GM19240 (cell line): Measurements from ENCODE around the gene PLA2G2C.

Source experiments
- DNase-seq: peaks from one replicate; pipeline ENCODE4 v3.0.0; 2011; ENCODE audit warnings: low spot score; ENCODE audit not compliant: insufficient read length

The PLA2G2C gene

DNA sequence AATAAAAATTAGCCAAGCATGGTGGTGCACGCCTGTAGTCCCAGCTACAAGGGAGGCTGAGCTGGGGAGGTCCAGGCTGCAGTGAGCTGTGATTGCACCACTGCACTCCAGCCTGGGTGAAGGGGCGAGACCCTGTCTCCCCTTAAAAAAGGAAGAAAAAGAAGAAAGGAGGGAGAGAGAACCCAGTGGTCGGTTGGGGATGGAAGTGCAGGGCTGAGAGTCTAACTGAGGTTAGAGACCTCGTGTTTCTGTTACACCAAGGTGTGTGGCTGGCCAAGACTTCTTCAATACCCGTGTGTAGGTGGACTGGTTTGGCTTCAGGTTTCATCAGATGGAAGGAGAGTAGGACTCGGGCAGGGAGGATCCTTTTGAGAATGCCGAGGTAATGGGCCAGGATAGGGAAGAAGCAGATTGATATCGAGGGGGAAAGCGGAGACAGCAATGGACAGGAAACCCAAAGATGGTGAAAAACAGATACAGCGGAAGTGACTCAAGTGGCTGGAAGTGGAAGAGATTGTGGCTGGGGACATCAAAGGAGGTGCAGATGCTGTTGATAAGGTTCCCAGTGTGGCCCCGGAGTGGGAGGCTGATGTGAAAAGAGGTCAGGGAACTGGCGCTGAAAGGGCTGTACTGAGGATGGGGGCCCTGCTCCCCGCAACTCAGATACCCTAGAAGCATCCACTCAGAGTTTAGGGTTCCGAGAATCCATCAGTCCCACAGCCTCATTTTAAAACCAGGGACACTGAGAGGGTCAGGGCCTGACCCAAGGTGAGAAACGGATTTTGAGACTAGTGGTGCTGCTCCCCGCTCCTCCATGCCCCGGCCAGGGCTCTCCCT lies 1.1 kb downstream of the PLA2G2C start:
- no peak for DNase-seq

DNA sequence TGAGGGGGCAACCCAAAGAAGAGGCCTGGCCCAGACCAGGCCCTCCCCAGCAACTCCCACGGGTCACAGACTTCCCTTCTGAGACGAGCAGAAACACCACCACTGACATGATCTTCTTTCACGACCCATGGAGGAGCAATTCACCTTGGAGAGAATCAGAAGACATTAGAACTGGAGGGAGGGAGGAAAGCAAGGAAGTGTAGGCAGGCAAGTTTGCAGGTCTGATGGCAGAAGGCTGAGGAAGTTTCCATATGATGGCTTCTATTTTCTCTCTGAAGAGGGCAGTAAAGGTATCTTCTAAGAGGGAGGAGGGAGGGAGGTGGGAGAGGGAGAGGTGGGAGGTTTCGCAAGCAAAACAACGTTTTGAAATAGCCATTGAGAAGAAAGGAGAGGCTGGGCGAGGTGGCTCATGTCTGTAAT lies 1.8 kb downstream of the PLA2G2C start:
- DNase-seq, result no peak

DNA sequence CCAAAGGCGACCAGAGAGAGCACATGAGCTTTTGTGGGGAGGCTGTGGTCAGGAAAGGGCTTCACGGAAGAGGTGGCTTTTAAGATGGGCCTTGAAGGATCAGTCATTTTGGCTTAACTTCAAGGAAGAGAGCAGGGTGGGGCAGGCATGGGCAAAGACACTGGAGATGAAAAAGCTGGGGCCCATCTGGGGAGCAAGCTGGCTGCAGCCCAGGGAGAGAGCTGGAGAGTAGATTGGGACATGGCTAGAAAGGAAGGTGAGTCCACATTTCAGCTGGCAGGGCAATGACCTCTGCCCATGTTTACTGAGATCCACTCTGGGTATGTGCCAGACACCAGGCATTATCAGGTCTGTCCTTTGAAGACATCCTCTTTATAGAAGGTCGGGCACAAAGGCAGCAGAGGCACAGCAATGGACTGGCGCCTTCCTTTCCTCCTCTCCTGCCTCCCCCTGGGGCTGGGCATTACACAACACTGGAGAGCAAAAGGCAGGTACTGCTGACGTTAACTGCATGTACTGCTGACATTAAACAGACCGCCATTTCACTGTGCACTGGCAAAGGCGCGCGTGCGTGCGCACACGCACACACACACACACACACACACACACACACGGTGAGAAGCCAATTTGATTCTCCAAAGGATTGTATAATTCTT lies 2.6 kb downstream of the PLA2G2C start:
- DNase-seq, result no peak

DNA sequence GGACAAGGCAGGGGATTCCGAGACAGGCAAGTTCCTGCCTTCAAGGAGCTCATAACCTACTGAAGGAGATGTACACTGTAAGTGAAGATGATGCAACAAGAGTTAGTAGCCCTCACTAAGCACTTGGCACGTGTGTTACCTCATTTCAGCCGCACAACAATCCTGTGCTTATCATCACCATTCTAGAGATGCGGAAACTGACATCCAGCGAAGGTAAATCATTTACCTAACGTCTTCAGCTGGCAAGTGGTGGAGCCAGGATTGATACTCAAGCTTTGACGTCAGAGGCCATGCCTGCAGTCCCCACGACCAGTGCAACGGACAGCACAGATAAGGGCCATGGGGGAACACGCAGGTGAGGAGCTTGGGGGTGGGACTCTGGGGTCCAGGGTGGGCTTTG lies 3.3 kb downstream of the PLA2G2C start:
- DNase-seq, result no peak

DNA sequence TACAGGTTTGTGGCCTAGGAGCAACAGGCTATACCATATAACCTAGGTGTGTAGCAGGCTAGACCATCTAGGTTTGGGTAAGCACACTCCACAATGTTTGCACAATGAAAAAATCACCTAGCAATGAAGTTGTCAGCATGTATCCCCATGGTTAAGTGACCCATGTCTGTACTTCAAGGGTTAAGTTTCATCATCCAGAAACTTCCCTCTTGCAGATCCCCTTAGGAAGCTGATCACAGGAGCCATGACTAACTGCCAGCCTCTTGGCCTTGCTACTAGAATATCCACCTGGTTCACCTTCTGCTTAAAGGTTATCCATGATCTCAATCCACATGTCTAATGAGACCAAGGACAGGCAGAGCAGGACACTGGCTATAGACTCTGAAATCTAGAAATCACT lies 3.9 kb downstream of the PLA2G2C start:
- no peak for DNase-seq

DNA sequence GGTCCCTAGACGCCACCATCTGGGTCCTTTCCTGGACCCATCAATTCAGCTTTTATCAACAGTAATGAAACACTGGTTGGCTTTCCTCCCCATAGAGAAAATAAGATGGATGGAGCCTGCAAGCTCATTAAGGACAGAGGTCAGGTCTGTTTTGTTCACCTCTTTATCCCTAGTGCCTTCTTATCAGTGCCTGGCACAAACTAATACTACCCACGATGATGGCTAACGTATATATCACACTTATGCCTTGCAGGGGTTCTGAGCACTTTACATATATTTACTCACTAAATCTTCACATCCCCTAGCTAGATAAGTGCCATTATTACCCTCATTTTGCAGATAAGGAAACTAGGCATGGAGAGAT lies 5.5 kb downstream of the PLA2G2C start:
- DNase-seq, result no peak

DNA sequence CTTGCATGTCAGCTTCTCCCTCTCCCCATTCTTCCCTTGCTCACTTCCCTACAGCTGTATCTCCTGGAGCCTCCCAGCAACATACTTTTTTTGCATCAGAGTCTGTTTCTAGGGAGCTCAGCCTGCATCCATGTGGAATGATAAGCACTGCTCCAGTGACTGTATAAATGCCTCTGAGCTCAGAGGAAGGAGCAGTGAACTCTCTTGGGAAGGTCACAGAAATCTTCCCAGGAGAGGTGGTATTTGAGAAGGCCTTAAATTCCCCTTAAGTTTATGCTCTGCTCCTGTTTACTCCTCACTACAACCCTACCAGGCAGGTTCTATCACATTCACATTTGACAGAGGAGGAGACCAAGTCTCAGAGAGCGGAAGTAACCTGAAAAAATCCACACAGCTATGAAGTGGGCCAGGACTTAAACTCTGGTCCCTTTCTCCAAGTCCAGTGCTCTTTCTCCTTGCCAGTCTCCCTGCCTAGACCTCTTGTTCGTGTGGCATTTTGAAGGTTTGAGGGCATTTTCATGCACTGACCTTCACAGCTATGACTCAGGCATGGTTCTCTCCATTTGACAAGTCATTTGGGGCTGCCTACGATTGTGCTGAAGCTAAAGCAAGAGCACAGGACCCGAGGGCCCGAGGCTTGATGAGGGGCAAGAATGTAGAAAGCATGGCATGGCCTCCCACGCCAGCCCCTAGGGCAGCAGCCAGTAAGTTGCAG lies 6.0 kb downstream of the PLA2G2C start:
- DNase-seq, result no peak

DNA sequence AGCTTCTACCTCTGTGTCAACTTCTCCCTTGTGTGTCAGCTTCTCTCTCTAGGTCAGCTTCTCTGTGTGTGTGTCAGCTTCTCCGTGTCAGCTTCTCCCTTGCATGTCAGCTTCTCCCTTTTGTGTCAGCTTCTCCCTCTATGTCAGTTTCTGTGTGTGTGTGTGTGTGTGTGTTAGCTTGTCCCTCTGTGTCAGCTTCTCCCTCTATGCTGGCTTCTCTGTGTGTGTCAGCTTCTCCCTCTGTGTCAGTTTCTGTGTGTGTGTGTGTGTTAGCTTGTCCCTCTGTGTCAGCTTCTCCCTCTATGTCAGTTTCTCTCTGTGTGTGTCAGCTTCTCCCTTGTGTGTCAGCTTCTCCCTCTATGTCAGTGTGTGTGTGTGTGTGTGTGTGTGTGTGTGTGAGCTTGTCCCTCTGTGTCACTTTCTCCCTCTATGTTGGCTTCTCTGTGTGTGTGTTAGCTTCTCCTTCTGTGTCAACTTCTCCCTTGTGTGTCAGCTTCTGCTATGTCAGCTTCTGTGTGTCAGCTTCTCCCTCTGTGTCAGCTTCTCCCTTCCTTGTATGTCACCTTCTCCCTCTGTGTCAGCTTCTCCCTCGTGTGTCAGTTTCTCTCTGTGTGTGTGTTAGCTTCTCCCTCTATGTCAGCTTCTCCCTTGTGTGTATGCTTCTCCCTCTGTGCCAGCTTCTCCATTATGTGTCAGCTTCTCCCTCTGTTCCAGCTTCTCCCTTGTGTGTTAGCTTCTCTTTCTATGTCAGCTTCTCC lies 6.8 kb downstream of the PLA2G2C start:
- DNase-seq, result no peak

DNA sequence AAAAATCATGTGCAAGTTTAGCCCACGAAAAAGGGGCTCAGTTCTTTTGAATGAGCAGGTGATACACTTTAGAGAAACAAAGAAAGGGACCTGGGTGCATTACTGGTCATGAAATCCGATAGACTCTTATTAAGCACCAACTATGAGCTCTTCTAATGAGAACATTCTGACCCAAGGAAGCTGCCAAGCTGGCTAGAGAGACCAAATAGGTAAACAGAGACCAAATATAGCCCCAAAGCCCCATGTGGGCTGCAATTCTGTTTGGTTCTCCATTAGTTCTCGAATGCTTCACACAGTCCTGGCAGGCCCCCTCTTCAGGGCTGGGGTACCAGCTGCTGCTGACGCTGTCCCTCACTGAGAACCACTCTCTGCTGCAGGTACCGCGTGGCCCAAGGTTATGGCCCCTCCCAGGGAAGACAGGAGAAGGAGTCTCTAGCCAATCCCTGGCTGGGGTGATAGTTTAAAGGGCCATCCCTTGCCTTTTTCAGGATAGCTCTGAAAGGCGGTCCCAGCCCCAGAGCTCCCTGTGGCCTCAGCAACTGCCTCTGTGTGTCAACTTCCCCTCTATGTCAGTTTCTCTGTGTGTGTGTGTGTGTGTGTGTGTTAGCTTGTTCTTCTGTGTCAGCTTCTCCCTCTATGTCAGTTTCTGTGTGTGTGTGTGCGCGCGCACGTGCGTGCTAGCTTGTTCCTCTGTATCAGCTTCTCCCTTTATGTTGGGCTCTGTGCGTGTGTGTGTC lies 7.5 kb downstream of the PLA2G2C start:
- no peak for DNase-seq

DNA sequence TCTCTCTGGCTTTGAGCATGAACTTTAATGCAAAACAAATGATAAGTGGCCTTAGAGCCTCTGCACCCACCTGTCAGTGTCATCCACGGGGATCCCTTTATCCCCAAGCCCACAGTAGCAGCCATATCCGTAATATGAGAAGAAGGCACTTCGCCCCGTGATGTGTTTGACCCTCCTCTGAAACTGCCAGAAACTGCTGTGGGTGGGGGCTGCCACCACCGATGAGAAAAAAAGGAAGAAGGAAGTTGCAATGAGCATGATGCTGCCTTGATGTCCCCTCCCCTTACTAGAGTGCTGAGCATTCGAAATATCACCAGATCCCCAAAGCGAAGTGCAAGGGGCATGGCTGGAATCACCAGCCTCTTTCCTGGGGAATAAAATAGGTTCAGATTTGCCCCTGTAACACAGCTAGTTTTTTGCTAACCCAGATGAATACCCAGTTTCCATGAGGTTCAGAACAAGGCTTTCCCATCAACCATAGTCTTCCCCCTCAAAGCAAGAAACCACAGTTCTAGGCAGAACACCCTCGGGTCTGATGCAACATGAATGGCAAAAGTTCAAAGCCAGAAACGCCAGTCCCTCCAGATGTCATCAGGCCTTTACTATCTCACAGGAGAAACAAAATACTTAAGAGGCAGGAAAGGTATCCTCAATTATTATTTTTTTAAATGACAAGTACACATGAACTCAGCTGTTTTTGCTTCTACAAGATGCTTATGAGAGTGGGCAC lies 11.2 kb downstream of the PLA2G2C start:
- DNase-seq, result no peak

DNA sequence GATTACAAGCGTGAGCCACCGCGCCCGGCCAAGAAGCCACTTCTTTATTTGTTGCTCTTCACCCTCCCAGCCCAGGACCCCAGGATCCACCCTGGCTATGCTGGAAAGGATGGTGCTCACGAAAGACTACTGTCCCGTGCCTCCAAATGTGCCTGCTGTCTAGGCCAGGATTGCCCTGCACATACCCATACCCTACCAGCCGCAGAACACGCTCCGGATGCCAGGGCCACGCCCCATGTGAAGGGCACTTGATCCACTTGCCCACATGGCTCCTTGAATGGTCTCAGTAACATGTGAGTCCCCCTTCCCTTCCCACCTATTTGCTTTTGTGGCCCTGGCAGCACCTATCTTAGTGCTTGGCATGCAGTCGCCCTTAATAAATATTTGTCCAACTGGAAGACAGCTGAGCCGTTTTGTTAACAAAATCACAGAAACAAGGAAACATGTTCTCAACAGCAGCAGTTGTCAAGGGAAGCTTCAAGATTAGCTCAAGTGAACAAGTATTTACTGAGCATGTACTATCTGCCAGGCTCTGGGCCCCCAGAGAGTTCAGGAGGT lies 14.2 kb downstream of the PLA2G2C start:
- no peak for DNase-seq

DNA sequence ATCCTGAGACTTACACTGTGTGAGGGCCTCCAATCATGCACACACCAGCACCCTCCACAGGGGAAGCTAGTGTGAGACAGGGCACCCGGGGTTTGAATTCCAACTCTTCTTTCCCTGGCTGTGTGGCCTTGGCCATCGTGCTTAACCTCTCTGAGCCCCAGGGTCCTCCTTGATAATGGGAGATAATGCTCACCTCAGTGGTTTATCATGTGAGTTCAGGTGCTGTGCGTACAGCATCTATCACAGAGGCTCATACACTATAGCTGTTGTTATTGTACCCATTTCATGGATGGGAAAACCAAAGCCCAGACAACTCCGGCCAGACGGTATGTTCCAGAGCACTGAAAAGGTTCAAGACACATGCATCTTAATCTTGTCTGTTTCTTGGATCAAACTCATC lies 16.4 kb downstream of the PLA2G2C start:
- no peak for DNase-seq

DNA sequence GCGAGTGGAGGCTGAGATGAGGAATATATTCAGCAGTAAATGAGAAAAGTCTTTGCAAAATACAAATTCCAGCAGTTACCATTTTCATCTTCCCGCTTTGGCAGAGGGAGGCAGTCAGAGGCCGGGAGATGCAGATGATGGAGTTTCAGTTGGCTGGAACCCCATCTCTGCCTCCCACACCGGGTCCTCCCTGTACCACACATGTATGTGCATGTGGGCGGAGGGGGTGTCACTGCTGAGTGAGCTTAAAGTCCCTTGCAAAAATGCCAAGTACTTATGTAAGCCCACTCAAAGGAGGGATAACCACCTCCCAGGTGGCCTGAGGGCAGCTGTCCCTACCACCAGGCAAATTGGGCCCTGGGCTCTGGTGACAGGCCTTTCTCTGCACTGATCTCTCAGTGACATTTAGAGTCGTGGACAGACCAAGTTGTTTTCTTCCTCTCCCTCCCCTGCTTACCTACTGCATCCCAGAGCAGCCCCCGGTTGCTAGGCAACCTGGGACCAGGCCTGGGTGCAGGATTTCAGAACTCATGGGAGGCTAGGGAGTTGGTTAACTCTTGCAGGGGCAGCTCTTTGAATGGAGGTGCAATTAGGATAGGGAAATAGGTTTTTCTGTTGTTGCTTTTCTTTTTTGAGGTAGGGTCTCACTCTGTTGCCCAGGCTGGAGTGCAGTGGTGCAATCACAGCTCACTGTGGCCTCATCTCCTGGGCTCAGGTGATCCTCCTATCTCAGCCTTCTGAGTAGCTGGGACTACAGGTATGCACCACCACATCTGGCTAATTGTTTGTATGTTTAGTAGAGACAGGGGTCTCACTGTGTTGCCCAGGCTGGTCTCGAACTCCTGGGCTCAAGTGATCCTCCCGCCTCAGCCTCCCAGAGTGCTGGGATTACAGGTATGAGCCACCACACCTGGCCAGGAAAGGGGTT lies 17.5 kb downstream of the PLA2G2C start:
- DNase-seq, result no peak

DNA sequence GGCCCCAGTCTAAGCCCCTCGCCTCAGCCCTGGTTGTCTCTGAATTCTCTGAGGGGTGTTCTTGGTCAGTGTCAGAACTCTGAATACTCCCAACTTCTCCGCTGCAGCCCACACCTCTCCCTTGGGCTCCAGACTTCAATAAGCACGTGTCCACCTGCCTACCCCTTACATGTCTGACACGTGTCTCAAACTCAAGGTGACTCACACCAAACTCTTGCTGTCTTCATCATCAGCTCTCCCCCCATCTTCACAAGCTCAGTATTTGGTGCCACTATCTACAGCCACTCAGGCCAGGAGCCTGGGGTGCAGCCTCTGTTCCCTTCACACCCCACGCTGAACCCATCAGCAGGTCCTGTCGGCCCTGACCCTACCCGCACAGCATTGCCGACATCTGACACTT lies 19.2 kb downstream of the PLA2G2C start:
- DNase-seq, result no peak

DNA sequence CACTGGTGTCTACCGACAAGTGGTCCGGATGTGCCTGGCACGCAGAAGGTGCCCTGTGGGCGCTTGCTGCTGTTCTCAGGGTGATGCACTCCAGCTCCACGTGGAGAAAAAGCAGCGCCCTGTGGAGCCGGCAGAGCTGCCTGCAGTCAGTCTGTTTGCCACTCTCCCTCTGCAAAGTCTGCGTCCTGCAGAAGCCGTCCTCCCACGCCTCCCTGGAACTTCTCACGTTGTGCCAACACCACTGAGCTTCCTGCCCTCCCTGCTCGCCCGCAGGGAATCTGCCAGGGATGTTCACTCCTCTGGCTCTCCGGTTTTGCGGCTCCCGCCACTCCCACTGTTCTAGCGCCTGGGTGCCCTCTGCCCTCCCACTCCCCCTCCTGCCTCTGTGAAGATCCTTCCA lies 20.3 kb downstream of the PLA2G2C start:
- no peak for DNase-seq

DNA sequence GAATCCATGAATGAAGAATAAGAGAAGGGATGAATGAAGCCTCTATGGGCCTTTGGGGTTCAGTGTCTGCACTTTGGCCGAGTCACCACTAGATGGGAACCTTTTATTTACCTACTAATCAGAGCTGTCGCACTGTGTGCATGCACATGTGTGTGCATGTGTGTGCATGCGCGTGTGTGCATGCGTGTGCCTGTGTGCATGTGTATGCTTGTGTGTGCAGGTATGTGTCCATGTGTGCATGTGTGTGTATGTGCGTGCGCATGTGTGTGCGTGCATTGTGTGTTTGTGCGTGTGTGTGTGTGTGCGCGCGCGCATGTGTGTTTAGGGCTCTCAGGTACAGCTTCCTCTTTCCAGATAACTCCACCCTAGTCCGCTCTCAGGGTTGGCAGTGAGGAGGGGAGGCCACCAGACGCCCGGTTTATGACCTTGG lies 20.8 kb downstream of the PLA2G2C start:
- no peak for DNase-seq

DNA sequence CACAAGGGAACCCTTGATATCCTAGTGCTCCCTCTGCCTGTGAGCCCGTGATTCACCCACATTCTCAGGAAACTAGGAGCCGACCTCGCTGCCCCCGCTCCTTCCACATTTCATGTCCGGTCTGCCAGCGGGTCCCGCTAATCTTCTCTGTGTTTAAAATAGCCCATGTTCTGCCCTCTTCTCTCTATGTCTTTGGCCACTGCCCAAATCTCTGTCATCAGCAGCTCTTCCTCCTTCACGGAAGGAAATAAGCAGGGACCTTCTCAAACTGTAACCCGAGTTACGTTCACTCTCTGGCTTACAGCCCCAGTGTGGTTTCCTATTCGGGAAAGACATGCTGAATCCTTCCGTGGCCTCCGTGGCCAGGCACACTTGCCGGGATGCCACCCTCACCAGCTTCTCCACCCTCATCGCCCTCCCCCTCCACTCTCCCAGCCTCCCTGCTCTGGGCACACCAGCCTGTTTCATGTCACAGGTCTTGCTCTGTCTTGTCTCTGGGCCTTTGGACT lies 21.6 kb downstream of the PLA2G2C start:
- DNase-seq, result no peak

DNA sequence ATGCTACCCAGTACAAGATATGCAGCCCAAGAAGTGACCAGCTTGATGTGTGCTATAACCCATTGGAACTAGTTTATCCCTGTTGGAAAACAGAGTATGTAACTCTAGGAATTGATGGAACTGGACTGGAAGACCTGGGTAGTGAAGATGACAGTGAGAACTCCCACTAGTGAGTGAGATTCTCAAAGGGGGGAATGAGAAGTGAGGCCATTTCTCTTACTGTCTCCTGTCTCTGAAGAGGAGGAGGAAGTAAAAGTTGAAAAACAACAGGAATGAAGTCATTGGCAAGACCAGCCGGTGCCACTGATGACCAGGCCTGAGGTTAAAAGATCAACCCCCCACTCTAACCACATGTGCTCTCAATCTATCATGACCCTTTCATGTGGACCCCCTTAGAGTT lies 26.3 kb downstream of the PLA2G2C start:
- no peak for DNase-seq
